ENCODE measurements around the gene BCL6B.
"Not testable (repeated sequence)": the region's sequence is repeated elsewhere in the genome, so short reads cannot be mapped to it uniquely, and the experiment has no call there.

BCL6B gene

GRCh38 chr17:6985266-6985665, 37.6 kb upstream of the BCL6B start:
- 0 out of 2 replicates have a peak, but pooled peaks cover under 1% of the 10 kb centered on the region for H3K27me3 ChIP-seq (replicated peaks; ENCODE audit: insufficient read depth, low read length)
- no peaks in the 10 kb centered on the region for H3K79me2 ChIP-seq (ENCODE audit: low read length)
- no peaks in the 10 kb centered on the region for H3F3A ChIP-seq (ENCODE audit: insufficient read depth, low read length)
- 0 out of 2 replicates have a peak, but pooled peaks cover 4% of the 10 kb centered on the region for H3K4me1 ChIP-seq (ENCODE audit: low read length)
- no peak overlapping the region for H3K4me2 ChIP-seq (ENCODE audit: low read depth, low read length)
- H3K9ac ChIP-seq (ENCODE audit: low read length): no peak overlapping the region
- H2AFZ ChIP-seq (ENCODE audit: low read length): no peak overlapping the region
- TF ChIP-seq EZH2 (optimal IDR thresholded peaks at IDR 0.05; ENCODE audit: low read depth, low read length) (no peak), CTCF (IDR thresholded peaks at IDR 0.05; ENCODE audit: low read length) (no peak), EZH2phosphoT487 (IDR thresholded peaks at IDR 0.05; ENCODE audit: low read length) (no peak)
- DNase-seq: no peak
- H4K20me1 ChIP-seq (ENCODE audit: insufficient read depth, low read length): no peaks in the 10 kb centered on the region
- no peaks in the 10 kb centered on the region for H3K9me3 ChIP-seq (replicated peaks; ENCODE audit: insufficient read depth, low read length)
- H3K36me3 ChIP-seq (replicated peaks; ENCODE audit: insufficient read depth, low read length): no peaks in the 10 kb centered on the region
- no peaks in the 10 kb centered on the region for H3K9me2 ChIP-seq (replicated peaks; ENCODE audit: insufficient read depth, low read length)
- H3K4me3 ChIP-seq (ENCODE audit: low read length): no peak overlapping the region
- no peak overlapping the region for H3K27ac ChIP-seq (ENCODE audit: low read length)

- no peak for DNase-seq
- H4K20me1 ChIP-seq (ENCODE audit: insufficient read depth, low read length): no peaks in the 10 kb centered on the region
- H3K27me3 ChIP-seq (replicated peaks; ENCODE audit: insufficient read depth, low read length): no peaks in the 10 kb centered on the region
- H3K79me2 ChIP-seq (ENCODE audit: low read length): no peaks in the 10 kb centered on the region
- no peaks in the 10 kb centered on the region for H3F3A ChIP-seq (ENCODE audit: insufficient read depth, low read length)
- H3K4me1 ChIP-seq (ENCODE audit: low read length): no peaks in the 10 kb centered on the region
- H3K9ac ChIP-seq (ENCODE audit: low read length): no peak overlapping the region
- H3K27ac ChIP-seq (ENCODE audit: low read length): no peak overlapping the region
- H3K36me3 ChIP-seq (replicated peaks; ENCODE audit: insufficient read depth, low read length): no peaks in the 10 kb centered on the region
- no peak overlapping the region for H3K4me2 ChIP-seq (ENCODE audit: low read depth, low read length)
- no peaks in the 10 kb centered on the region for H3K9me2 ChIP-seq (replicated peaks; ENCODE audit: insufficient read depth, low read length)
- H2AFZ ChIP-seq (ENCODE audit: low read length): no peak overlapping the region
- H3K9me3 ChIP-seq (replicated peaks; ENCODE audit: insufficient read depth, low read length): no peaks in the 10 kb centered on the region
- no peak overlapping the region for H3K4me3 ChIP-seq (ENCODE audit: low read length)
- no peak for TF ChIP-seq EZH2phosphoT487 (IDR thresholded peaks at IDR 0.05; ENCODE audit: low read length)
- no peak for TF ChIP-seq EZH2 (optimal IDR thresholded peaks at IDR 0.05; ENCODE audit: low read depth, low read length)
- TF ChIP-seq CTCF (IDR thresholded peaks at IDR 0.05; ENCODE audit: low read length): no peak
Observed at GRCh38 chr17:6986676-6987075, 36.2 kb upstream of the BCL6B start.

- no peak overlapping the region for H2AFZ ChIP-seq (ENCODE audit: low read length)
- no peaks in the 10 kb centered on the region for H3K27me3 ChIP-seq (replicated peaks; ENCODE audit: insufficient read depth, low read length)
- H3K27ac ChIP-seq (ENCODE audit: low read length): no peak overlapping the region
- H3K9me2 ChIP-seq (replicated peaks; ENCODE audit: insufficient read depth, low read length): no peaks in the 10 kb centered on the region
- no peaks in the 10 kb centered on the region for H4K20me1 ChIP-seq (ENCODE audit: insufficient read depth, low read length)
- no peaks in the 10 kb centered on the region for H3K4me1 ChIP-seq (ENCODE audit: low read length)
- no peak for DNase-seq
- no peaks in the 10 kb centered on the region for H3K79me2 ChIP-seq (ENCODE audit: low read length)
- TF ChIP-seq EZH2 (optimal IDR thresholded peaks at IDR 0.05; ENCODE audit: low read depth, low read length) (no peak), EZH2phosphoT487 (IDR thresholded peaks at IDR 0.05; ENCODE audit: low read length) (no peak), CTCF (IDR thresholded peaks at IDR 0.05; ENCODE audit: low read length) (no peak)
- H3K9ac ChIP-seq (ENCODE audit: low read length): no peak overlapping the region
- H3K36me3 ChIP-seq (replicated peaks; ENCODE audit: insufficient read depth, low read length): no peaks in the 10 kb centered on the region
- no peak overlapping the region for H3K4me3 ChIP-seq (ENCODE audit: low read length)
- H3K9me3 ChIP-seq (replicated peaks; ENCODE audit: insufficient read depth, low read length): no peaks in the 10 kb centered on the region
- no peaks in the 10 kb centered on the region for H3F3A ChIP-seq (ENCODE audit: insufficient read depth, low read length)
- no peak overlapping the region for H3K4me2 ChIP-seq (ENCODE audit: low read depth, low read length)
Observed at GRCh38 chr17:6989779-6990178, 33.1 kb upstream of the BCL6B start.

GRCh38 chr17:6993613-6994056, 29.2 kb upstream of the BCL6B start:
- H3K4me3 ChIP-seq (ENCODE audit: low read length); DNase-seq; H4K20me1 ChIP-seq (ENCODE audit: insufficient read depth, low read length); H3K9me2 ChIP-seq (replicated peaks; ENCODE audit: insufficient read depth, low read length); H2AFZ ChIP-seq (ENCODE audit: low read length); H3K79me2 ChIP-seq (ENCODE audit: low read length); H3K9ac ChIP-seq (ENCODE audit: low read length); H3K4me1 ChIP-seq (ENCODE audit: low read length); H3K27me3 ChIP-seq (replicated peaks; ENCODE audit: insufficient read depth, low read length); H3K9me3 ChIP-seq (replicated peaks; ENCODE audit: insufficient read depth, low read length); H3K27ac ChIP-seq (ENCODE audit: low read length); H3F3A ChIP-seq (ENCODE audit: insufficient read depth, low read length); H3K36me3 ChIP-seq (replicated peaks; ENCODE audit: insufficient read depth, low read length); H3K4me2 ChIP-seq (ENCODE audit: low read depth, low read length): not testable (repeated sequence)
